DMS53 treated with DMSO at 0.1 percent for 48 hours (cell line): ENCODE measurements around the gene TLR10.

Source experiments
- DNase-seq: peaks from one replicate; lab custom pipeline; 2025; ENCODE audit not compliant: unreplicated experiment; lab: John Stamatoyannopoulos, UW

Gene TLR10

DNA sequence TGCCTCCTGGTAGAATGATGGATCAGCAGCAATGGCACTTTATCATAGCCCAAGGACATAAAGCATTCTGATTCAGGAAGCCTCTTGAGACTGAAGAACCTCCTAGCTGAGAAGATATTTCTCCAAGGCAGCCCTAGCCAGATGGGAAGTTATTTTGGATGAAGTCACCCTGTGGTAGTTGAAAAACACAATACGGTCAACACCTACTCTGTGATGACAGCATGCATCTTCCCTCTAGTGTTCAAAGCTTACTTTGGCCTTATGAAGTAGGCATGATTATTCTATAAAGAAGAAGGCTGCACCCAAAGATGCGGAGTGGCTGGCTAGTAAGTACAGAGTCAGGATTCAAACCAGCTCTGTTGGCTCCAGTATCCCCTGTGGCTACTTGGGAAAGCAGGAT, 47.9 kb downstream of the TLR10 start:
- no peak for DNase-seq

DNA sequence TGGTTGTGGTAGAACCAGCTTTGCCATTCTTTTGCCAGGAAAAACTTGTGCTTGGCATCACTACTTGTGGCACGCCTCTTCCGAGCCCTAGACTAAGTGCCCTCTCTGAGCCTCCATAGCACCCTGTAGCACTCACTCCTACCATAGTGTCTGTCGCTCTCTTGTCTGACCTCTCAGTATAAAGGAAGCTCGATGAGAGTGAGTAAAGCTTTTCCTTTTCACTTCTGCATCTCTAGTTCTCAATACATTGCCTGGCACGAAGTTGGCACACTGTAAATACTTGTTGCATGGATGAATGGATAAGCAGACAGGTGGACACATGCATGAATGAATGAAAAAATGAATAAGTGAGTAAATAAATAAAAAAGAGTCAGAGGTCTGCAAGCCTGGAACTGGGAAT, 48.3 kb downstream of the TLR10 start:
- DNase-seq, result peak; percentile 69

GRCh38 chr4:38733663-38734062, 49.1 kb downstream of the TLR10 start:
- DNase-seq, result no peak

GRCh38 chr4:38730830-38731646, 51.8 kb downstream of the TLR10 start:
- peak; percentile 66 for DNase-seq

GRCh38 chr4:38730493-38730829, 52.3 kb downstream of the TLR10 start:
- DNase-seq, result no peak

DNA sequence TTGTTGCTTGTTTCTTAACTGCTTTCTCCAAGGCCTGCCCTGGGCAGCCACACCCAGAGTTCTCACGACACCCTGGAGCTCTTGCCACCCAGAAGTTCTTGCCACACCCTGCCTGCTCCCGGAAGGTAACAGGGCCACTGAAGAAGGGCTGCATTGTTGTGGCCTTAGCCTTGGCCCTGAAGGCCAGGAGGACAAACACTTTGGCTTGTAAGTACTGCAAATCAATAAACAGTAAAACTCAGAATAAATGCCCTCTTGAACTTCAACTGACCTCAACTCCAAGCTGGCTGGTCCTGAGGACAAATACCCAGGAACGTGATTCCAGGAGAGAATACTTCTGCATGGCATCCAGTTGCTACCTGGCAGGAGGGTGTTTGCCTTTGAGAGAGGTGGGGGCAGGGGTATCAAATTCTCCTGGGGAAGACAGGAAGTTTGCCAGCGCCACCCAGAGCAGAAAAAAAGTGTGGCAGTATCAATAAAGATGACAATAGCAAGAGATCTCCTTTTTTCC, 54.1 kb downstream of the TLR10 start:
- peak; percentile 92 for DNase-seq

DNA sequence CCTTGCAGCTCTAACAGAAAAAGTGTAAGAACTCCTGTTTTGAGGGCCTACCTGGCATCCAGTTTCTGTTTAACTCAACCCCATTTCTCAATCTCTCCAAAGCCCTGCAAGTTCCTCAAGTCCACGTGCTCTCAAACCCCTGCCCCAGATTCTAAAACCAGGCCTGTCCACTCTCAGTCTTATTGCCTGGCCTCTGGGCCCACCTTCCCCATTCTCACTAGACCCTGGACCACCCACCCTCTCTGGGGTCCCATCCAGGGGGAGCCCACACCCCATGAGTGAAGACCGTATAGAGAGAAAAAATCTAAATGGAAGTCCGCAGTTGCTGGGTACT, 58.3 kb downstream of the TLR10 start:
- no peak for DNase-seq

- no peak for DNase-seq
Observed at GRCh38 chr4:38723726-38724474, 58.9 kb downstream of the TLR10 start.

- DNase-seq, result no peak
Observed at GRCh38 chr4:38723114-38723513, 59.7 kb downstream of the TLR10 start.
